Hepatocyte (in vitro differentiated cells): ENCODE data around the gene ZMYND8. TPM values are rescaled to one million over a fixed set of nuclear protein-coding genes. Genes with fewer than 3 reads are reported as not detected.

Source experiments
- DNase-seq: peaks from one replicate; pipeline ENCODE4 v3.0.0-alpha.2; 2016; ENCODE audit warnings: low spot score
- H2AFZ ChIP-seq: fragments of 200-600 bp; sonication (generic); 2 replicates; pipeline ENCODE4 v1.6.0; 2016; ENCODE audit warnings: antibody characterized with exemption, mild to moderate bottlenecking
- H3K27ac ChIP-seq: fragments of 200-600 bp; sonication (generic); 2 replicates; pipeline ENCODE4 v1.5.1; 2016; ENCODE audit warnings: mild to moderate bottlenecking
- H3K27me3 ChIP-seq: fragments of 200-600 bp; sonication (generic); 2 replicates; pipeline ENCODE4 v1.6.1; 2016
- H3K36me3 ChIP-seq: fragments of 200-600 bp; sonication (generic); replicated peaks from 2 replicates; pipeline ENCODE4 v1.5.1; 2016; ENCODE audit warnings: low read depth; ENCODE audit not compliant: insufficient read depth
- H3K4me1 ChIP-seq: fragments of 200-600 bp; sonication (generic); 2 replicates; pipeline ENCODE4 v1.5.1; 2016; ENCODE audit warnings: mild to moderate bottlenecking, moderate library complexity; ENCODE audit not compliant: insufficient read depth
- H3K4me2 ChIP-seq: fragments of 200-600 bp; sonication (generic); 2 replicates; pipeline ENCODE4 v1.6.0; 2016
- H3K4me3 ChIP-seq: fragments of 200-600 bp; sonication (generic); 2 replicates; pipeline ENCODE4 v1.5.1; 2016; ENCODE audit warnings: mild to moderate bottlenecking
- H3K79me2 ChIP-seq: fragments of 200-600 bp; sonication (generic); 2 replicates; pipeline ENCODE4 v1.6.0; 2017; ENCODE audit warnings: mild to moderate bottlenecking
- H3K9me2 ChIP-seq: fragments of 200-600 bp; sonication (generic); replicated peaks from 2 replicates; pipeline ENCODE4 v1.6.0; 2017; ENCODE audit warnings: mild to moderate bottlenecking; ENCODE audit not compliant: insufficient read depth
- H3K9me3 ChIP-seq: fragments of 200-600 bp; sonication (generic); 2 replicates; pipeline ENCODE4 v1.5.1; 2016; ENCODE audit warnings: low read depth, mild to moderate bottlenecking
- H4K20me1 ChIP-seq: fragments of 200-600 bp; sonication (generic); 2 replicates; pipeline ENCODE4 v1.6.0; 2016; ENCODE audit warnings: mild to moderate bottlenecking; ENCODE audit not compliant: insufficient read depth, poor library complexity, severe bottlenecking
- EZH2 ChIP-seq: fragments of 200-600 bp; sonication (generic); IDR thresholded peaks from 2 replicates; pipeline ENCODE4 v1.6.1; 2016; ENCODE audit warnings: antibody characterized with exemption, mild to moderate bottlenecking, borderline replicate concordance
- EZH2phosphoT487 ChIP-seq: fragments of 200-600 bp; sonication (generic); IDR thresholded peaks from one replicate; pipeline ENCODE4 v1.6.1; 2018; ENCODE audit warnings: antibody characterized with exemption, mild to moderate bottlenecking, low read depth, moderate library complexity; ENCODE audit not compliant: unreplicated experiment, severe bottlenecking
- WGBS: methylation state at CpG from one replicate; pipeline ENCODE4 v1.1.6; 2016; ENCODE audit warnings: low lambda C conversion rate; ENCODE audit errors: missing lambda C conversion rate; 5-methylcytosine and 5-hydroxymethylcytosine counted together
- polyA plus RNA-seq: library from polyadenylated mRNA; unstranded; fragments of >200 nt; fragmentation: Nextera tagmentation; extraction: Ambion mirVana; gene quantifications from 2 replicates; pipeline ENCODE4 v1.2.1, GENCODE V29; 2016
- total RNA-seq: library from RNA; depleted of rRNA; stranded (reverse); fragments of >200 nt; gene quantifications from 2 replicates; pipeline ENCODE4 v1.2.3, GENCODE V29; 2014
- TF ChIP-seq, protein P1 (sequence below): fragments of 200-600 bp; sonication (generic); IDR thresholded peaks from 2 replicates; pipeline ENCODE4 v1.5.1; 2016; ENCODE audit warnings: antibody characterized with exemption, mild to moderate bottlenecking; ENCODE audit not compliant: poor library complexity

Gene ZMYND8
- total and polyA plus RNA-seq, 2 experiments from 2014 or later: 30.3 to 34.3 TPM

DNA sequence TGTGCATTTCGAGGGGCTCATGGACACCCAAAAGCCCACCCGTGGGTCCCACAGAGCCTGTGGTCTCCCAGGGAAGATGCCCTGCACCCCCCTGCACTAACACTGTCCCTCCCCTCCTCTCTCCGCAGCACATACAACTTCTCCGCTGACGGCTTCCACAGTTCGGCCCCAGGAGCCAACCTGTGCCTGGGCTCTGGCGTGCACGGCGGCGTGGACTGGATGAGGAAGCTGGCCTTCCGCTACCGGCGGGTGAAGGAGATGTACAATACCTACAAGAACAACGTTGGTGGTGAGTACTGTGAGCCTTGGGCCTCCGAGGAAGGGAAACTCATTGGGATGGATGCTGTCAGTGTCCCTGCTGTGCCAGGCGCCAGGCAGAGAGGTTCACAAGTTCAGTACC lies 183.9 kb downstream of the ZMYND8 start:
- Histone ChIP-seq H3K27me3 (no peaks in the 10 kb centered on the region), H3K4me1 (no peaks in the 10 kb centered on the region), H3K27ac (no peak overlapping the region), H2AFZ (no peak overlapping the region), H3K9me2 (no peaks in the 10 kb centered on the region), H4K20me1 (no peaks in the 10 kb centered on the region), H3K9me3 (no peaks in the 10 kb centered on the region), H3K36me3 (no peaks in the 10 kb centered on the region), H3K4me2 (no peak overlapping the region), H3K4me3 (no peak overlapping the region), H3K79me2 (no peaks in the 10 kb centered on the region)
- no peak for TF ChIP-seq EZH2phosphoT487
- TF ChIP-seq, protein P1, sequence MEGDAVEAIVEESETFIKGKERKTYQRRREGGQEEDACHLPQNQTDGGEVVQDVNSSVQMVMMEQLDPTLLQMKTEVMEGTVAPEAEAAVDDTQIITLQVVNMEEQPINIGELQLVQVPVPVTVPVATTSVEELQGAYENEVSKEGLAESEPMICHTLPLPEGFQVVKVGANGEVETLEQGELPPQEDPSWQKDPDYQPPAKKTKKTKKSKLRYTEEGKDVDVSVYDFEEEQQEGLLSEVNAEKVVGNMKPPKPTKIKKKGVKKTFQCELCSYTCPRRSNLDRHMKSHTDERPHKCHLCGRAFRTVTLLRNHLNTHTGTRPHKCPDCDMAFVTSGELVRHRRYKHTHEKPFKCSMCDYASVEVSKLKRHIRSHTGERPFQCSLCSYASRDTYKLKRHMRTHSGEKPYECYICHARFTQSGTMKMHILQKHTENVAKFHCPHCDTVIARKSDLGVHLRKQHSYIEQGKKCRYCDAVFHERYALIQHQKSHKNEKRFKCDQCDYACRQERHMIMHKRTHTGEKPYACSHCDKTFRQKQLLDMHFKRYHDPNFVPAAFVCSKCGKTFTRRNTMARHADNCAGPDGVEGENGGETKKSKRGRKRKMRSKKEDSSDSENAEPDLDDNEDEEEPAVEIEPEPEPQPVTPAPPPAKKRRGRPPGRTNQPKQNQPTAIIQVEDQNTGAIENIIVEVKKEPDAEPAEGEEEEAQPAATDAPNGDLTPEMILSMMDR: no peak
- no peak for DNase-seq
- 96% methylated on average over 16 of the region's 16 CpGs for WGBS

DNA sequence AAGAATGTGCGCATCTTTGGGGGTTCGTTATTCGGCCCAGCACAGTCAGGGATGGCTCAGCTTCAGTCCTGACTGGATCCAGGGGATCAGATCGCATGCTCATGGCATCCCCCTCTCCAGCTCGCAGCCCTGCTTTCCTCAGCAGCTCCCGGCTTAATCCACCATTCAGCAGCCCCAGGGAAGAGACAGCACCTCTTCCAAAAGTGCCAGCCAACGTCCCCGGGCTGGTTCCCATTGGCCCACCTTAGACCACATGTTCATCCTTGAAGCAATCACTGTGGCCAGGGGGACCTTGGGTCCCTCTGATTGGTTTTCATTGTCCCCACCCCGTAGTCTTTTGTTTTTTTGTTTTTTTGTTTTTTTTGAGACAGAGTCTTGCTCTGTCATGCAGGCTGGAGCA lies 188.7 kb downstream of the ZMYND8 start:
- TF ChIP-seq EZH2phosphoT487 (no peak), EZH2 (no peak)
- TF ChIP-seq, protein P1: no peak
- no peaks in the 10 kb centered on the region for H3K4me1 ChIP-seq
- H3K9me2 ChIP-seq: no peaks in the 10 kb centered on the region
- no peaks in the 10 kb centered on the region for H3K9me3 ChIP-seq
- 88% methylated on average over 9 of the region's 9 CpGs for WGBS
- DNase-seq: no peak
- H3K27ac ChIP-seq: no peak overlapping the region
- H3K4me2 ChIP-seq: no peak overlapping the region
- no peaks in the 10 kb centered on the region for H4K20me1 ChIP-seq
- H3K36me3 ChIP-seq: no peaks in the 10 kb centered on the region
- H3K79me2 ChIP-seq: no peaks in the 10 kb centered on the region
- H3K27me3 ChIP-seq: no peaks in the 10 kb centered on the region
- H2AFZ ChIP-seq: no peak overlapping the region
- H3K4me3 ChIP-seq: no peak overlapping the region

DNA sequence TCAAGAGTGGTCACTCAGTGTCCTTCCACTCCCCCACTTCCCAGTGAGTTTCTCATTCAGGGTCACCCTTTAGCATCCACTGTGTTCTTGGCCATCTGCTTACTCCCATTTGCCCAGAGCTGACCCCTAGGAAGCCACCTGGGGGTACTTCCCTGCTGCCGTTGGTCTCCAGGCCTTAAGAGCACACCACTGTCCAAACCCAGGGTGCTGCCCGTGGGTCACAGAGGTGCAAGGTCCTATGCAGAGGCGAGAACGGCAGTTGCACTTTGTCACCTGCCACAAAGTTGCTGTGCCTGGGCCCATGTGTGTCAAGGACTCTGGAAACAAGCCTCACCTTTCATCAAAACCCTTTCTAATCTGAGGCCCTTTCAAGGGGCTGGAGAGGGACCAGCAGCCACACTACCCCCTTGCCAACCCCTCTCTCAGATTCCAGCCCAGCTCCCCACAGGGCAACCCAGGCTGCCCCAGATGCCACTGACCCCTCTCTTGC lies 191.1 kb downstream of the ZMYND8 start:
- no peak for TF ChIP-seq EZH2
- no peak for TF ChIP-seq EZH2phosphoT487
- TF ChIP-seq, protein P1: no peak

DNA sequence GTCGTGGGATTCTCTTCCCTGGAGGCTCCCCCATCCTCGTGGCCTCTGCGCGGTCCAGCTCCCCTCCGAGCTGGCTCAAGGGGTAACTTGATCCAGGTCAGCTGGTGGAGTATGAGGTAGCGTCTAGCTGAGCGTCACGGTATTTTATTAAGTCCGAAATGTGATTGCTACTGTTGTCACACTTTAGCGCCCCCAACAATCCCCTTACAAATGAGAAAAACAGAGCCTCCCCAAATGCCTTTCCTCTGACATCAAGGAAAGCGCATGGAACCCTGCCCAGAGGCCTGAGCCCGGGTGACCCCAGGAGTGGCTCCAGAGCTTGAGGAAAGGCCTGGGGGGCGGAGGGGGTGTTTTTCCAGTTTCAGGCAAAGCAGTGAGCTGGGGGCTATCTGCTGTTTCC lies 192.4 kb downstream of the ZMYND8 start:
- H3K9me3 ChIP-seq: no peaks in the 10 kb centered on the region
- no peaks in the 10 kb centered on the region for H3K9me2 ChIP-seq
- no peaks in the 10 kb centered on the region for H3K36me3 ChIP-seq
- TF ChIP-seq EZH2 (no peak), EZH2phosphoT487 (no peak)
- TF ChIP-seq, protein P1: no peak
- H3K4me3 ChIP-seq: no peak overlapping the region
- no peak for DNase-seq
- WGBS: 91% methylated on average over 13 of the region's 13 CpGs
- H3K27ac ChIP-seq: no peak overlapping the region
- H3K79me2 ChIP-seq: no peaks in the 10 kb centered on the region
- H2AFZ ChIP-seq: no peak overlapping the region
- H4K20me1 ChIP-seq: no peaks in the 10 kb centered on the region
- no peaks in the 10 kb centered on the region for H3K27me3 ChIP-seq
- H3K4me2 ChIP-seq: no peak overlapping the region
- H3K4me1 ChIP-seq: no peaks in the 10 kb centered on the region

More for the DNA sequence above, 191.1 kb downstream of the ZMYND8 start:
- no peaks in the 10 kb centered on the region for H3K9me2 ChIP-seq
- no peak overlapping the region for H2AFZ ChIP-seq
- no peak for DNase-seq
- no peak overlapping the region for H3K4me2 ChIP-seq
- no peaks in the 10 kb centered on the region for H3K36me3 ChIP-seq
- no peaks in the 10 kb centered on the region for H3K4me1 ChIP-seq
- no peaks in the 10 kb centered on the region for H4K20me1 ChIP-seq
- no peaks in the 10 kb centered on the region for H3K9me3 ChIP-seq
- 82% methylated on average over 4 of the region's 4 CpGs for WGBS
- no peak overlapping the region for H3K4me3 ChIP-seq
- no peaks in the 10 kb centered on the region for H3K79me2 ChIP-seq
- H3K27me3 ChIP-seq: no peaks in the 10 kb centered on the region
- no peak overlapping the region for H3K27ac ChIP-seq
